LNCAP (cell line): ENCODE data around the gene SUSD2.

ENCODE experiments used
- CTCF ChIP-seq: fragments of 450-650 bp; IDR thresholded peaks from 2 replicates; pipeline ENCODE4 v1.5.1; 2017; ENCODE audit warnings: mild to moderate bottlenecking

The SUSD2 gene

DNA sequence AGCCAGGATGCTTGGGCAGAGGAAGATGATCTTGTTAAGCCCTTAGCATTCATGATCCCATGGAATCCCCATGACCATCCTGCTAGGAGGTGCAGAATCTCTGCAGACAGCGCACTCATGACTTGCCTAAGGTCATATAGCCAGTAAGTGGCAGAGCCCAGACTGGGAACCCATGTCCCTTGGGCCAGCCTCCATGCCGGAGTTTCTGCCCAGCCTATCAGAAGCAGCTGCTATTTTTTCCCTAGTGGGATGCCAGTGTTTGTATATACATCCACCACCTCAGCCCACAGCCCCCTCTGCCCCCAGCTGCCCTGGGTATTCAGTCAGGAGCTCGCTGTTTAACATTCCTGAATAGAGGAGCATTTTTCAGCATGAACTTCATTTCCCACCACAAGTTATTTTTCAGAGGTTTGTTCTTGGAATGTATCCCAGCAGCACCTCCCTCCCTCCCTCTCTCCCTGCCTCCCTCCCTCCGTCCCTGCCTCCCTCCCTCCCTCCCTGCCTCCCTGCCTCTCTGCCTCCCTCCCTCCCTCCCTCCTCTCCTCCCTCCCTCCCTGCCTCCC, 34.4 kb upstream of the SUSD2 start:
- no peak for TF ChIP-seq CTCF

DNA sequence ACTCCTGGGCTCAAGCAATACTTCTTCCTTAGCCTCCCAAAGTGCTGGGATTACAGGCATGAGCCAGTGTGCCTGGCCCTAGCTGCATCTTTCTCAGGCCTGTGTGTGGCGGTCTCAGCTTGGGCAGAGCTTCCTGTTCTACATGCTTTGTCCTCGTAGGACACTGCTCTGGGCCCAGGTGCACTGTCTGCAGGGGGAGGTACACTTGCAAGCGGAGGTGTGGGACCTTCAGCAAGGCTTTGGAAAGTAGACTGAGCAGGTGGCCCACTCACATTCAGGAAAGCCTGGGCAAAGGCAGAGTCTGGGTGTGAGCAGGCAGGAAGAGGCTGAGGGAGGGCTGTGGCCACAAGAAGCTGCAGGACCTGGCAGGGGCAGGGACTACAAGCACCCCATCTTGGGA, 33.6 kb upstream of the SUSD2 start:
- no peak for TF ChIP-seq CTCF

GRCh38 chr22:24148266-24149197, 32.8 kb upstream of the SUSD2 start:
- no peak for TF ChIP-seq CTCF

- TF ChIP-seq CTCF = no peak
Measured at GRCh38 chr22:24149198-24149590, 32.1 kb upstream of the SUSD2 start.

- no peak for TF ChIP-seq CTCF
Measured at GRCh38 chr22:24153353-24153752, 27.9 kb upstream of the SUSD2 start.

DNA sequence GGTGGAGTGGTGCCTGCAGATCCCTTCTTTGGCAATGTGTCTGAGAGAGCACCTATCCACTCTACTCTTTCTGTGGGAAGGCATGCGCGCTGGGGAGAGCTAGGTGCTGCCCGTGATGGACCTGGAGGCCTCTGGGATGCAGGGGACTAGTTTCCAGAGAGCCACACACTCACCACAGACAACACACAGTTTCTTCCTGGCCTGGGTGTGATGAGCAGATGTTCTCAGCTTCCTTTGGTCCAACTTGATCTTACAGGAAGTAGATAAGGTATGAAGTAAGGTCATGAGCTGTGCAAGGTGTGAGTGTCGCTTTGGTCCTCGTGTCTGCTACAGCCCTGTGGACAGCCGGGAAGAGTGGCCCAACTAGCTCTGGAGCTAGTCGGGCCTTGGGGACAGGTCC, 27.3 kb upstream of the SUSD2 start:
- no peak for TF ChIP-seq CTCF

DNA sequence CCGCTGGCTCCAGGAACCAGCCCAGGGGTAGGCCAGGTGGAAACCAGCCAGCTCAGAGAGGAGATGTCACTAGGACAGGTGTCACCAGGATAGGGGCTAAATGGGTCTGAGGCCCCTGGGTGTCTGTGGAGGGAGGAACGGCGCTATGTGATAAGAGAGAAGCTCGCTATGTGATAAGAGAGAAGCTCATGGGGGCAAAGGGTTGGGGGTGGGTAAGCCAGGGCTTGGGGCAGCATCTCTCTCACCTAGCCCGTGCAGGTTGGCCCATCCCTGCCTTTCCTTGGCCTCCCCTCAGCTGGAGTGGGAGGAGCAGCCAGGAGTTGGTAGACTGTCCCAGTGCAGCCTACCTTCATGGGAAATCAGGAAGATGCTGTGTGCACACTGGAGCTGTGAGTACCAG, 26.5 kb upstream of the SUSD2 start:
- no peak for TF ChIP-seq CTCF
